H1 (cell line): ENCODE data around the gene NAA25. TPM values are rescaled to one million over a fixed set of nuclear protein-coding genes. Genes with fewer than 3 reads are reported as not detected.

Source experiments
- CBX8 ChIP-seq: fragments of 300-800, 300-1000 bp; sonication (generic); IDR thresholded peaks from 2 replicates; pipeline ENCODE4 v1.7.1; 2016; ENCODE audit warnings: low read depth, low read length, borderline replicate concordance
- HDAC2 ChIP-seq, 2 experiments: fragments of 300-600 bp in 1 of 2; sonication (generic) in 1 of 2; IDR thresholded peaks; 2 replicates each; pipeline ENCODE4 v1.6.1; 2011 to 2012; ENCODE audit warnings: low read depth in 2 of 2, low read length in 2 of 2, mild to moderate bottlenecking in 2 of 2, moderate library complexity in 2 of 2, borderline replicate concordance in 1 of 2, inconsistent platforms in 1 of 2
- KDM1A ChIP-seq: fragments of 200-600, 300-600 bp; sonication (generic); IDR thresholded peaks from 2 replicates; pipeline ENCODE4 v1.7.1; 2016; ENCODE audit warnings: mild to moderate bottlenecking, low read length, borderline replicate concordance
- POLR2AphosphoS5 ChIP-seq: IDR thresholded peaks from 2 replicates; pipeline ENCODE4 v1.6.1; 2011; ENCODE audit warnings: low read depth, low read length
- SRF ChIP-seq: IDR thresholded peaks from 2 replicates; pipeline ENCODE4 v1.6.1; 2011; ENCODE audit warnings: mild to moderate bottlenecking, low read depth, low read length, moderate library complexity
- polyA plus RNA-seq, 7 experiments: library from polyadenylated mRNA; depleted of rRNA in 3 of 7; stranded (reverse) in 5 of 7; unstranded in 2 of 7; fragments of >200 nt in 5 of 7; fragments of 200-250 nt in 2 of 7; gene quantifications; 1 replicate in 5 of 7; 2 replicates in 1 of 7; 4 replicates in 1 of 7; pipeline versions ENCODE4 v1.2.1 to v1.2.3, GENCODE V29; 2011 to 2013; ENCODE audit warnings: missing spikeins in 2 of 7, mixed read lengths in 2 of 7
- total RNA-seq: library from RNA; stranded (reverse); fragmentation: NEBNext Ultra II Directional; extraction: Animal tissue kit (Norgen Biotek cat#: 25700); gene quantifications from 2 replicates; pipeline ENCODE4 v1.2.1, GENCODE V29; 2021

Gene NAA25
- total and polyA plus RNA-seq, 2 of the 8 experiments (the other 6 are each of a cell fraction or from before 2014, with no cell fraction given) = 10.8 to 60.3 TPM

- no peak for TF ChIP-seq CBX8
- TF ChIP-seq SRF = no peak
- TF ChIP-seq KDM1A = no peak
- no peak for TF ChIP-seq POLR2AphosphoS5
- TF ChIP-seq HDAC2 (IDR thresholded peaks at IDR 0.05; ENCODE audit: borderline replicate concordance in 1 of 2, low read depth in 2 of 2, low read length in 2 of 2) = no peak
Measured at GRCh38 chr12:112087055-112087850, 21.3 kb downstream of the NAA25 start (continued).
